IPS-15b (cell line): ENCODE measurements around the gene FSTL4.

Experiments
- H3K27me3 ChIP-seq: one replicate; pipeline ENCODE4 v1.6.1; 2013; ENCODE audit warnings: low read length; ENCODE audit not compliant: control insufficient read depth, insufficient read depth
- H3K36me3 ChIP-seq: one replicate; pipeline ENCODE4 v1.6.1; 2013; ENCODE audit warnings: low read length; ENCODE audit not compliant: control insufficient read depth, insufficient read depth
- H3K4me1 ChIP-seq: one replicate; pipeline ENCODE4 v1.6.1; 2013; ENCODE audit warnings: mild to moderate bottlenecking, low read length; ENCODE audit not compliant: control insufficient read depth, insufficient read depth
- H3K4me3 ChIP-seq: one replicate; pipeline ENCODE4 v1.5.1; 2013; ENCODE audit warnings: low read depth, low read length
- H3K9ac ChIP-seq: one replicate; pipeline ENCODE4 v1.6.1; 2013; ENCODE audit warnings: low read depth, mild to moderate bottlenecking, low read length
- H3K9me3 ChIP-seq: one replicate; pipeline ENCODE4 v1.6.1; 2013; ENCODE audit warnings: mild to moderate bottlenecking, low read length; ENCODE audit not compliant: control insufficient read depth, insufficient read depth

Gene FSTL4

DNA sequence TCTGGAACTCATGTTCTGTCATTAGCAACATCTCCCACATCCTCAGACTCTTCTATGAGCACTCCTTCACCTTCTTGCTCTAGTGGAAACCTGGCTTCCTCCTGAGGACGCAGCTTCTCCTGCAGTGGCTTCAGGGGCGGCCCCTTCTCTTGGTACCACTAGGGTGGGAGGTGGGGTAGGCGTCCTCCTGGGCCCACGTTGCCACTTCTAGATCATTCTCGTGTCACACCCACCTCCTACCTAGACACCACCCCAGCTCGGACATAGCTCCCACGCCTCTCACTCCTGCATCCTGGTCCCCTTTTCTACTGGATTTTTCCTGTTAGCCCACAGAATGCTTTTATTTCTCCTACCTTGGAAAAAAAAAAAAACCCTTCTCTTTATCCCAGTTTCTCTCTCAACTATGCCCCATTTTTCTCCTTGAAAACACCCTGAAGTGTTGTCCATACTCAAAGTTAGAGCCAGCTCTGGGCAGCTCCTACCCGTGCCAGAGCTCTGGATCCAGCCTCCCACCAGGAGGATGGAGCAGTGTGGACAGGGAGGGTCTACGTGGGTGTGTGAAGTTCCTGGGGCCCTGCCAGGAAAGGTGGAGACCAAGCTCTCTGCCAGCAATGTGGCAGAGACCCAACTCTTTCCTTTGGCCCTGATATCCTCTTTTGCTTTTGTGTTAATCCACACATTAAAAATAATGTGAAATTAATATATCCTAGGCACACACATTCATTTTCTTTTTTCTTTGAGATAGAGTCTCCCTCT is 381.3 kb downstream of the FSTL4 start:
- H3K36me3 ChIP-seq, result no peaks in the 10 kb centered on the region
- no peak overlapping the region for H3K9ac ChIP-seq
- no peaks in the 10 kb centered on the region for H3K4me1 ChIP-seq
- no peak overlapping the region for H3K4me3 ChIP-seq
- no peaks in the 10 kb centered on the region for H3K27me3 ChIP-seq
- H3K9me3 ChIP-seq, result no peaks in the 10 kb centered on the region

DNA sequence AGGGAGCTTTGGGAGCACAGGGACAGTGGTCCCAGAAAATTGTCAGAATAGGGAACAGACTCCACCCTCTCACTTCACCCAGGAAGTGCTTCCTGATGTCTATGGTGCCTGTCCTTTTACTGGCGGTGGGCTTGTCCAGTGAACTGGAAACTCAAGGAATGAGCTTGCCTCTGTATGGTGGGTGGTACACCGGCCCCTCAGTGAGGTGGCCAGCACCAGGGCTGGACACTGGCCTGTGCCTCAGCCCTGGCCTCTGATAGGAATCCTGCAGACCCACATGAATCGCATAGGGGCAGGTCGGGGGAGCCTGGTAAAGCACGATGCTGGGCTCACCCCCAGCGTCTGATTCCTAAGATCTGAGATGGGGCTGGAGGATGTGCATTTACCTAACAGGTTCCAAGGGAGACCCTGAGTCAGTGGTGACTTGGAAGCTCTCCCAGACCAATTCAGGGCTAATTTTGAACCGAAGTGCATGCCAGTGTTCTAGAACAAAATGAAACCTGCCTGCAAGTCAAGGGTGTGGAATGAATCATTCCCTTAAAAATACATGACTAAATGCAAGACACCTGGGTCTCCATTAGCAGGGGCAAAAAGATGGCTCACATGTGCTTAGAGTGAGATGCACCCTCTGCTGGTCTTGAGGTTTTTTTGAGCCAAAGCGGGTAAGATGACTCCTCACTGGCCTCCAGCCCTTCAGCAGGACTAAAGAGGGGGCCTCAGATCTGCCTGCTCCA is 382.2 kb downstream of the FSTL4 start:
- no peaks in the 10 kb centered on the region for H3K27me3 ChIP-seq
- H3K36me3 ChIP-seq, result no peaks in the 10 kb centered on the region
- H3K4me3 ChIP-seq, result no peak overlapping the region
- no peak overlapping the region for H3K9ac ChIP-seq
- no peaks in the 10 kb centered on the region for H3K4me1 ChIP-seq
- H3K9me3 ChIP-seq, result no peaks in the 10 kb centered on the region

DNA sequence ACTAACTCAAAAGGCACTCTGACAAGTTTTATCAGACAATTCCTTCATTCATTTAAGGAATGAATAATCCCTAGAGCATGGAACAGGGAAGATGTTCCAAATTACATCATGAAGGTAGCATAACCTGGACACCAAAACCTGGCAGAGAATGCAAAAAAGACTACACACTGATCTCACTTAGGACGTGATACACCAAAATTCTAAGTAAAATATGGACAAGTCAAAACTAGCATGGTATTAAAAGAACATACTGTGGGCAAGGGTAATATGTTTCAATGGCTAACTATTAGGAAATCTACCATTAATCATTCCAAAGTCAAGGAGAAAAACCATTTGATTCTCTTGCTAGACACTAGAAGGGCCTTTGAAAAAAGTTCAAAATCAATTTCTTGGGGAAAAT is 384.0 kb downstream of the FSTL4 start:
- no peaks in the 10 kb centered on the region for H3K27me3 ChIP-seq
- no peaks in the 10 kb centered on the region for H3K4me1 ChIP-seq
- no peaks in the 10 kb centered on the region for H3K36me3 ChIP-seq
- H3K9ac ChIP-seq, result no peak overlapping the region
- no peak overlapping the region for H3K4me3 ChIP-seq
- H3K9me3 ChIP-seq, result no peaks in the 10 kb centered on the region

DNA sequence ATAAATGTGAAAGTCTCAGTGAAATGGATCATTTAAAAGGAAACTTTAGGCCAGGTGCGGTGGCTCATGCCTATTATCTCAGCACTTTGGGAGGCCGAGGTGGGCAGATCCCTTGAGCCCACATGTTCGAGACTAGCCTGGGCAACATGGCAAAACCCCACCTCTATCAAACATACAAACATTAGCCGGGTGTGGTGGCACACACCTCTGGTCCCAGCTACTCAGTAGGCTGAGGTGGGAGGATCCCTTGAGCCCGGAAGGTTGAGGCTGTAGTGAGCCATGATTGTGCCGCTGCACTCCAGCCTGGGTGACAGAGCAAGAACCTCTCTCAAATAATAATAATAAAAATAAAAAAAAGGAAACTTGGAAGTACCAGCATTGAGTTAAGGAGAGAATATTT is 384.4 kb downstream of the FSTL4 start:
- Histone ChIP-seq H3K36me3 (no peaks in the 10 kb centered on the region), H3K9me3 (no peaks in the 10 kb centered on the region), H3K9ac (no peak overlapping the region), H3K27me3 (no peaks in the 10 kb centered on the region), H3K4me1 (no peaks in the 10 kb centered on the region), H3K4me3 (no peak overlapping the region)

DNA sequence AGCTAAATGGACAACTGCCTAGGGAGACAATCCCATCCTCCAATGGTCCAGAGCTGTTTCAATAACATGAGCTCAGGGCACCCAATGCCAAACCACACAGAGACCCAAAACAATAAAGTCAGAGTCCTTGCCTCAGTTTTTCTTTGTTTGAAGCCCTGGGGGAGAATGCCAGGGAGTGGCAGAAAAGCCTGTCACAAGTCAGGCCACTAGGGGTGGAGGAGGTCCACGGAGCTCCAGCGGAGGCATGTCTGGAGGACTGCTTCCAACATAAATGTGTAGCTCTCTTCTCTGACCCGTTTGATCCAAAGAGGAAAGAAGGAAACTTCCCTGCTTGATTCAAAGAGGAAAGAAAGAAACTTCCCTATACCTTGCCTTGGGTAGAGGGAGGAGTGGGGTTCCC is 385.3 kb downstream of the FSTL4 start:
- H3K36me3 ChIP-seq, result no peaks in the 10 kb centered on the region
- H3K4me3 ChIP-seq, result no peak overlapping the region
- no peaks in the 10 kb centered on the region for H3K9me3 ChIP-seq
- H3K27me3 ChIP-seq, result no peaks in the 10 kb centered on the region
- no peak overlapping the region for H3K9ac ChIP-seq
- H3K4me1 ChIP-seq, result no peaks in the 10 kb centered on the region

DNA sequence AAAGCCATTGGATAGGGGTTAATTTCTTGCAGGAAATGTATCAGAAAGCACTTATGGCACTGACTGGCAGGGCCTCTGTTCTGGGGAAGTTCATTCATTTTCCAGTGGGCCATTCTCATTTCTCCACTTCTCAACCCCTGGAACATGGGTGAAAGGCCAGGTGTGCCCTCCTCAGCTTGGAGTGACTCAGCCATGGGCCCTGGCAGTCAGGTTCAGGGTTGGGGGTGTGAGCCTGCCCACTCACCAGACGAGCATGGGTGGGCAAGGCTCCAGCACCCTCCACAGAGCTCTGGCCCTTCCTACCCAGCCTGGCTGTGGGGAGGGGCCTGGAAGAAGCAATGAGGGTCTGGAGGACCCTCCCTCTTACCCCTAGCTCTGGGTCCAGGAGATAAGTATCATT is 386.2 kb downstream of the FSTL4 start:
- no peak overlapping the region for H3K4me3 ChIP-seq
- H3K4me1 ChIP-seq, result no peaks in the 10 kb centered on the region
- H3K27me3 ChIP-seq, result no peaks in the 10 kb centered on the region
- H3K9ac ChIP-seq, result no peak overlapping the region
- no peaks in the 10 kb centered on the region for H3K36me3 ChIP-seq
- H3K9me3 ChIP-seq, result no peaks in the 10 kb centered on the region

DNA sequence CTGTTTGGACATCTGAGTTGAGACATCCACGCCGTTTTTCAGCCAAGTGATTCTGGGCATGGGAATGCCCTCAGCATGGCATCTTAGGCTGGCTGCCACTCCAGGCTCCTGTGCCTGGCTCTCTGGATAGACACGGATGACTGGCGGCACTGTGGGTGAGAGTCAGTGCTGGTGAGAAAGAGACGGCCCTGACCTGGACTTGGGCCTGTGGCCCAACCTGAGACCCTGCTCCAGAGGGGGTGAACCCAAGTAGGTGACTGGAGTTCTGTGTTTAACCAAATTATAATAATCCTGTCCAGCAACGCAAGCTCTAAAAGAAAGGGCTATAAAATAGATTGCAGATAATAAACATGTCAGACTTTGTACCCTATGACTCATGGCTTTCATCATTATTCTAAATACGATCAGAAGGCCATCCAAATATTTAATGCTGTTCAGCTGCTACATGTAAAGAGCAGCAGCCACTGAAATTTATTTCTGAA is 386.6 kb downstream of the FSTL4 start:
- Histone ChIP-seq H3K36me3 (no peaks in the 10 kb centered on the region), H3K9me3 (no peaks in the 10 kb centered on the region), H3K27me3 (no peaks in the 10 kb centered on the region), H3K4me1 (no peaks in the 10 kb centered on the region), H3K4me3 (no peak overlapping the region), H3K9ac (no peak overlapping the region)

DNA sequence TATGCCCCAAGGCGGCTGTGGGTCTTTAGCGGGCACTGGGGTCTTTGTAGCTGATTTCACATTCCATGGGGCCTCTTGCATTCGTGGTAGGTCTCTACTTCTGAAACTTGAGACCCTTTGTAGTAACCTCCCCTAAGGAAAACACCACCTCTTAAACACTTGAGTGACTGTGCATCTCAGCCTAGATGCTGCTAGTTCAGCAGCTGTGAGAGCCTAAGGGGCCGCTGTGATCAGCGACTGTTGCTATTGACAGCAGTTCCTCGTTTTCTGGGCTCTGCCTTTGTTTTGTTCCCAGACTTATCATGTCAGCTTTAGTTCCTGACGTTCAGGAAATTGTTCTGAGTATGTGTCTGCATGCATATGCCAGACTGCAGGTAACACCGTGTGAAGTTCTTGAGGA is 389.4 kb downstream of the FSTL4 start:
- Histone ChIP-seq H3K4me1 (no peaks in the 10 kb centered on the region), H3K27me3 (no peaks in the 10 kb centered on the region), H3K9ac (no peak overlapping the region), H3K4me3 (no peak overlapping the region), H3K9me3 (no peaks in the 10 kb centered on the region), H3K36me3 (no peaks in the 10 kb centered on the region)

DNA sequence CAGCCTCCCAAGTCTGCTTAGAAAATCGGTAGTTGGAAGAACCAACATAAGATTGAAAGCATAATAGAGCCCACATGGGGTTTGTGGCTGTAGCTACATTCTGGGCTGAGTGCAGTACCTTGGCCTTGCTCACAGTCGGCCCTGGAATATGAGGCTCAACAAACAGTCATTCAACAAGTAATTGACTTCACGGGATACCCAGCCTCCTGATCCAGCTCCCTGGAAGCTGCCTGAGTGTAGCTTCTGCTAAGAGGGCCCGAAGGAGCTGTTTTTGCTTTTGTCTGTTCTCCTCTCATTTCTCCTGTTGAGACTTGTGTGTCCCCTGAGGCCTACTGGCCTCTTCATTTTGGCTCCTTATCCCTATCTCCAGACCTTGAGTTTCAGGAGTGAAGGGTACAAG is 389.8 kb downstream of the FSTL4 start:
- Histone ChIP-seq H3K27me3 (no peaks in the 10 kb centered on the region), H3K4me3 (no peak overlapping the region), H3K36me3 (no peaks in the 10 kb centered on the region), H3K9me3 (no peaks in the 10 kb centered on the region), H3K9ac (no peak overlapping the region), H3K4me1 (no peaks in the 10 kb centered on the region)

DNA sequence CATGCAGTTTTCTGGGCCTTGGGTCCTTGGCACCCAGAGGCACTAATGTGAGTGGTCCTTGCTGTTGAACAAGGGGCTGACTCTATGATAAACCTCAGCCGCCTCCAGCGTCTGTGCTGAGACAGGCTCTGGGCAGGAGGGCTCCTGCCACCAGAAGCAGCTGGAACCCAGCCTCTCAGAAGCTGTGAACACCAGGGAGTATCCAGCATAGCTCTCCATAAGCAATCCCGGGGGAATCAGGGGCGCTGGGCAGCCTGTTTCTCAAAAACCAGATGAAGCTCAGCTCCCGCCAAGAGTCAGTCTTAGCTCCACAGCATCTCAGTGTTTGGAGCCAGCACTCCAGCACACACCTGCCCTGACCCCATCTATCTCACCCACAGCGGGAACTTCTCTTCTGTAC is 390.3 kb downstream of the FSTL4 start:
- Histone ChIP-seq H3K27me3 (no peaks in the 10 kb centered on the region), H3K4me3 (no peak overlapping the region), H3K36me3 (no peaks in the 10 kb centered on the region), H3K9me3 (no peaks in the 10 kb centered on the region), H3K4me1 (no peaks in the 10 kb centered on the region), H3K9ac (no peak overlapping the region)

DNA sequence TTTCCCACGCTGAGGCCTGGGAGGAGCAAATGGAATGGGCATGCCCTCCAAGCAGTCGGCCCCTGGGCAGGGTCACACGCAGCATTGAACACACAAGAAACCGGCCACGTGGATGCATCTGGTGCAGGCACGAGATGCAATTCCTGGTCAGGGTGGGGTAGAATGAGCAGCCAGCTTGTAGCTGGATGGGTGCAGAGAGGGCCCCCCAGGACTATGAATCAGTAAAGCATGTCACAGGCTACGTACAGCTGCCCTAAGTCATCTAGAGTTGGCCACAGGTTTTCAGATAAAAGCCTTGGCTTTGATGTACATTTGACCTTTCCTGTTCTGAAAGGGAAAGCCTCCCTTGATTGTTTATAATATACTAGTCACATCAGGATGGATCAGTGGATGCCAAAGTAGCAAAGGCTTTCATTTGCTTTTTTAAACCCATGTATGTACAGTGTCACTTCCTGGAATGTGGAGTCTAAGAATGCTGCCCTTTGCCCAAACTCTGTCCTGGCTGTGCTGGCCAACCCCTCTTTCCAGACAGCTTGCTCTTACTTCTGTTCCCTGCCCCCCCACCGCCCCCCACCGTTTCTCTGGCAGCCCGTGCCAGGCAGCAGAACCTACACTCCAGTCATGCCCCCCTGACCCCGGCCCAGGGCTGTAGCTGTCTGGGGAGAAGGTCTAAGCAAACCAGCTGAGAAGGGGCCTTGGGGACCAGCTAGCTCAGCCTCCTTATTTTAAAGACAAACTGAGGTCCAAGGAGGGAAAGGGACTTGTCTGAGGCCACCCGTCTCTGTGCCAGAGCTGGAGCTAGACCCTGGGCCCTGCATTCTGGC is 391.3 kb downstream of the FSTL4 start:
- Histone ChIP-seq H3K4me1 (no peaks in the 10 kb centered on the region), H3K4me3 (no peak overlapping the region), H3K9ac (no peak overlapping the region), H3K9me3 (no peaks in the 10 kb centered on the region), H3K27me3 (no peaks in the 10 kb centered on the region), H3K36me3 (no peaks in the 10 kb centered on the region)
